Fibroblast of villous mesenchyme (primary cell): ENCODE data around the gene OTOP2. TPM values are rescaled to one million over a fixed set of nuclear protein-coding genes. Genes with fewer than 3 reads are reported as not detected.

ENCODE experiments used
- DNase-seq: peaks from one replicate; pipeline ENCODE4 v3.0.0-alpha.2; 2010; ENCODE audit warnings: low read depth
- H3K4me3 ChIP-seq: 2 replicates; pipeline ENCODE4 v1.5.1; 2011; ENCODE audit warnings: low read depth, mild to moderate bottlenecking, low read length
- CTCF ChIP-seq: IDR thresholded peaks from 2 replicates; pipeline ENCODE4 v1.5.1; 2012; ENCODE audit warnings: low read depth, mild to moderate bottlenecking, low read length; ENCODE audit not compliant: insufficient read depth
- total RNA-seq: library from RNA; depleted of rRNA; stranded (reverse); fragments of >200 nt; gene quantifications from 2 replicates; pipeline ENCODE4 v1.2.3, GENCODE V29; 2012

OTOP2 gene
- total RNA-seq, 1 donor, result not detected

GRCh38 chr17:74879308-74879707, 44.8 kb upstream of the OTOP2 start:
- TF ChIP-seq CTCF, result no peak
- no peak for DNase-seq

GRCh38 chr17:74881073-74881472, 43.0 kb upstream of the OTOP2 start:
- TF ChIP-seq CTCF, result no peak
- no peak for DNase-seq

More at GRCh38 chr17:74879308-74879707, 44.8 kb upstream of the OTOP2 start:
- no peak overlapping the region for H3K4me3 ChIP-seq

GRCh38 chr17:74882517-74883240, 41.4 kb upstream of the OTOP2 start:
- no peak for DNase-seq
- no peak for TF ChIP-seq CTCF

More at GRCh38 chr17:74881073-74881472, 43.0 kb upstream of the OTOP2 start:
- H3K4me3 ChIP-seq, result no peak overlapping the region

DNA sequence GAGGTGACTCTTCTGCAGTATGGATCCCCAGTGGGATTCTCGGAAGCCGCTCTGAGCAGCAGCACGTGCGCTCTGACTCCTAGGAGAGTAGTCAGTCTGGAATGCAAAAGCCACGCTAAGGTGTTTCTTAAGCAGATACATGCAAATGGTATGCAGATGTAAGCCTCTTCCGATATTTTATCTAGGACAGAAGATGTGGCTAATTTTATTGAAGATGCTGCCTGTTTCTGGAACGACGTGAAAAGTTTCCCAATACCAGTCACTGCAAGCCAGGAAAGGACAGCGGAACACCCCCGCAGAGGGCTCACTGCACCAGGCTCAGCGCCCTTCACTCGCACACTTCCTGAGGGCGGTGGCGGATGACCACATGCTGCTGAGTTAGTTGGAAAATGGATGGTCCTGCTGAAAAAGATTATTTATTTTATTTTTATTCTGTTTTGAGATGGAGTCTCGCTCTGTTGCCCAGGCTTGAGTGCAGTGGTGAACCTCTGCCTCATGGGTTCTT, 40.8 kb upstream of the OTOP2 start:
- no peak overlapping the region for H3K4me3 ChIP-seq
- DNase-seq, result no peak
- no peak for TF ChIP-seq CTCF

More at GRCh38 chr17:74882517-74883240, 41.4 kb upstream of the OTOP2 start:
- no peak overlapping the region for H3K4me3 ChIP-seq

DNA sequence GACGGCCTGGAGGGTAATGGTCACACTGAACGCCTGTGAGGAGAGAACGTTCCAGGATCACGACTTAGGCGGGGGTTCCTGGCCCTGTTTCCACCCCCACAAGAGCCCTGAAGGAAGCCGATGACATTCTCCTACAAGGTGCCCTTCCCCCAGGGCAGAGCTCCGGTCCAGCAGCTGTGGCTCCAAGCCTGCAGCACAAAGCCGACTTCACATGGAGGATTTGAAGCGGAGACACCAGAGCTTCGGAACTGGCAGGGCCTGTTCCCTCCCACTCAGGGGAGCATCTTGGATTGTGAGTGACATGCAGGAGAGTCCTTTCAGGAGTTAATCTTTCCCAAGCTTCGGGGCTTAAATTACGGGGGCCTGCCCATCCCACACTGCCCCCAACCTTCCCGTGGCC, 35.6 kb upstream of the OTOP2 start:
- no peak for DNase-seq
- no peak overlapping the region for H3K4me3 ChIP-seq
- TF ChIP-seq CTCF, result no peak

GRCh38 chr17:74890554-74890953, 33.5 kb upstream of the OTOP2 start:
- no peak for TF ChIP-seq CTCF
- DNase-seq, result no peak
- no peak overlapping the region for H3K4me3 ChIP-seq
